Adrenal gland (tissue), 12 donors: ENCODE measurements around the gene OSBPL9. TPM values are rescaled to one million over a fixed set of nuclear protein-coding genes. Genes with fewer than 3 reads are reported as not detected.
"Not testable (repeated sequence)": the region's sequence is repeated elsewhere in the genome, so short reads cannot be mapped to it uniquely, and the experiment has no call there.

Experiments used
- DNase-seq, 7 donors: peaks; one replicate each; pipeline ENCODE4 v3.0.0-alpha.2; 2019 to 2020
- H3K27ac ChIP-seq, 5 donors: fragments of 200-600 bp; sonication (generic) in 4 of 5; 1 replicate in 3 of 5; 2 replicates in 2 of 5; pipeline versions ENCODE4 v1.5.1 to v1.8.0; 2016 to 2020; ENCODE audit warnings: mild to moderate bottlenecking in 1 of 5
- H3K27me3 ChIP-seq: fragments of 200-600 bp; 2 replicates; pipeline ENCODE4 v1.8.0; 2021
- H3K36me3 ChIP-seq, 2 donors: fragments of 200-600 bp; replicated peaks in 1 of 2; 1 replicate in 1 of 2; 2 replicates in 1 of 2; pipeline versions ENCODE4 v1.5.1 to v1.8.0; 2018 to 2022
- H3K4me1 ChIP-seq, 2 donors: fragments of 200-600 bp; replicated peaks in 1 of 2; 1 replicate in 1 of 2; 2 replicates in 1 of 2; pipeline versions ENCODE4 v1.5.1 to v1.8.0; 2018 to 2021
- H3K4me3 ChIP-seq, 4 donors: fragments of 200-600 bp; sonication (generic) in 3 of 4; one replicate each; pipeline ENCODE4 v1.5.1; 2016 to 2018
- H3K9me3 ChIP-seq, 3 donors: fragments of 200-600 bp; sonication (generic) in 1 of 3; replicated peaks in 1 of 3; 1 replicate in 2 of 3; 2 replicates in 1 of 3; pipeline versions ENCODE4 v1.5.1 to v1.8.0; 2016 to 2021
- POLR2A ChIP-seq, 2 donors: fragments of 450-650 bp; IDR thresholded peaks; one replicate each; pipeline ENCODE4 v1.6.1; 2017; ENCODE audit warnings: antibody characterized with exemption in 2 of 2, mild to moderate bottlenecking in 2 of 2, moderate library complexity in 1 of 2
- WGBS, 4 donors: extraction: QIAGEN DNeasy Blood & Tissue Kit in 2 of 4; methylation state at CpG; one replicate each; pipeline versions ENCODE4 v1.1.5 to v1.1.7; 2013 to 2017; 5-methylcytosine and 5-hydroxymethylcytosine counted together
- intact Hi-C, 2 donors: fragments of 100-400 bp; cut with DNase I; formaldehyde crosslinking; loops; one replicate each; pipeline versions ENCODE4 v1.14.1 to v1.15.0; 2022 to 2023
- polyA plus RNA-seq, 3 donors: library from polyadenylated mRNA; stranded (reverse); fragments of 200-250 nt in 2 of 3; fragments of 350-450 nt in 1 of 3; fragmentation: Illumina TruSeq in 1 of 3; extraction: RNeasy Lipid Tissue Mini Kit (QIAGEN cat#74804) in 1 of 3; gene quantifications; one replicate each; pipeline ENCODE4 v1.2.3, GENCODE V29; 2013 to 2014
- total RNA-seq, 9 donors: library from RNA; depleted of rRNA in 4 of 9; stranded (reverse); fragments of >200 nt in 4 of 9; fragments of 120-200 nt in 1 of 9; fragmentation: NEBNext Ultra II Directional in 1 of 9; extraction: Animal tissue kit (Norgen Biotek cat#: 25700) in 1 of 9; gene quantifications; one replicate each; pipeline versions ENCODE4 v1.1.0 to v1.2.4, GENCODE V29; 2013 to 2023
- TF ChIP-seq, protein P1 (sequence below), 6 experiments: fragments of 450-650 bp in 4 of 6; fragments of 200-600 bp in 2 of 6; sonication (generic) in 1 of 6; IDR thresholded peaks; 1 replicate in 5 of 6; 2 replicates in 1 of 6; pipeline versions ENCODE4 v1.5.1 to v1.8.0; 2016 to 2021; ENCODE audit warnings: antibody characterized with exemption in 6 of 6, mild to moderate bottlenecking in 2 of 6, moderate library complexity in 1 of 6
- donor health status: healthy with polysubstance abuse.
- donor health status: Bipolar disorder and iron deficiency.
- donor health status: DM: yes; HTN: yes; CAD: no.
- donor health status: DM: no; HTN: no; CAD: no.
- donor health status: DM: no; HTN: no; CAD: no.
- donor health status: DM: yes; HTN: yes; CAD: no.

Gene OSBPL9
- total and polyA plus RNA-seq, 12 donors: 61.9 to 180 (median 87.3) TPM

DNA sequence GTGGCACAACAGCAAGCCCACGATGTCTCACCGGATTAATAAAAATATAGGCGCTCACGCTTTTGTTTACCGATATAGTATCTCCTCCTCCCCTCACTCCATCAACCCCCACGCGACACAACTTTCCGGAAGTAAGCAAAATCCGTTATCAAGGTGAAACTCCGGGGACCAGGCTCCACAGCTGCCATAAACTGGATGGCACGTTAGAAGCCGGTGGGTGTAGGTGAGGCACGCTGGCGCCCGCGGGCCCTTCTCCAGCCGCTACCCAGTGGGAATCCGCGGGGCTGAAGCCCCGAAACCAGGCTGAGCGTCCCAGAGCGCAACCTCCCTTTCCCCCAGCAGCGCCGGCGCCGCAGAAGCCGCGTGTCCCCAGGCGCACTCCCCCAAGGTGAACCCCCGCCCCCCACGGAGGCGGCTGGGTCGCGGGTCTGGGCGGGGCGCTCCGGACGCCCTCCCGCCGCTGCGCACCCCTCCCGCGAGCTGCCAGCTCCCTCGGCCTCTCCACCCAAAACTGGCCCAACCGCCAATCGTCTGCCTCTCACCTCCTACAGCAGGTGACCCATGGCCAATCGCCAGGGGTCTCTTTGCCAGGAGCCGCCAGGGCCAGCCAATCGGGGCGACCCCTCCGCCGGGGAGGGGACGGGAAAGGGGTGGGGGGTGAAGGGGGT is 112.4 kb downstream of the OSBPL9 start:
- H3K9me3 ChIP-seq: no peaks in the 10 kb centered on the region
- no peaks in the 10 kb centered on the region for H3K27me3 ChIP-seq
- H3K4me3 ChIP-seq: peak overlapping the region; percentile 72 to 86 (median 76)
- TF ChIP-seq, protein P1, sequence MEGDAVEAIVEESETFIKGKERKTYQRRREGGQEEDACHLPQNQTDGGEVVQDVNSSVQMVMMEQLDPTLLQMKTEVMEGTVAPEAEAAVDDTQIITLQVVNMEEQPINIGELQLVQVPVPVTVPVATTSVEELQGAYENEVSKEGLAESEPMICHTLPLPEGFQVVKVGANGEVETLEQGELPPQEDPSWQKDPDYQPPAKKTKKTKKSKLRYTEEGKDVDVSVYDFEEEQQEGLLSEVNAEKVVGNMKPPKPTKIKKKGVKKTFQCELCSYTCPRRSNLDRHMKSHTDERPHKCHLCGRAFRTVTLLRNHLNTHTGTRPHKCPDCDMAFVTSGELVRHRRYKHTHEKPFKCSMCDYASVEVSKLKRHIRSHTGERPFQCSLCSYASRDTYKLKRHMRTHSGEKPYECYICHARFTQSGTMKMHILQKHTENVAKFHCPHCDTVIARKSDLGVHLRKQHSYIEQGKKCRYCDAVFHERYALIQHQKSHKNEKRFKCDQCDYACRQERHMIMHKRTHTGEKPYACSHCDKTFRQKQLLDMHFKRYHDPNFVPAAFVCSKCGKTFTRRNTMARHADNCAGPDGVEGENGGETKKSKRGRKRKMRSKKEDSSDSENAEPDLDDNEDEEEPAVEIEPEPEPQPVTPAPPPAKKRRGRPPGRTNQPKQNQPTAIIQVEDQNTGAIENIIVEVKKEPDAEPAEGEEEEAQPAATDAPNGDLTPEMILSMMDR (IDR thresholded peaks at IDR 0.05): no peak
- TF ChIP-seq POLR2A (IDR thresholded peaks at IDR 0.05): peak in 1 of 2 donors; percentile 77
- DNase-seq: peak; percentile 93 to 98 (median 97)
- H3K4me1 ChIP-seq: peaks cover 14 to 40% of the 10 kb centered on the region in 2 donors
- peak overlapping the region; percentile 9 to 90 (median 77) for H3K27ac ChIP-seq
- H3K36me3 ChIP-seq: no peaks in the 10 kb centered on the region
- WGBS, 4 donors: 0 to 2% (median 1%) methylated on average over 12 to 53 of the region's 53 CpGs
- intact Hi-C loops: no loop called here

DNA sequence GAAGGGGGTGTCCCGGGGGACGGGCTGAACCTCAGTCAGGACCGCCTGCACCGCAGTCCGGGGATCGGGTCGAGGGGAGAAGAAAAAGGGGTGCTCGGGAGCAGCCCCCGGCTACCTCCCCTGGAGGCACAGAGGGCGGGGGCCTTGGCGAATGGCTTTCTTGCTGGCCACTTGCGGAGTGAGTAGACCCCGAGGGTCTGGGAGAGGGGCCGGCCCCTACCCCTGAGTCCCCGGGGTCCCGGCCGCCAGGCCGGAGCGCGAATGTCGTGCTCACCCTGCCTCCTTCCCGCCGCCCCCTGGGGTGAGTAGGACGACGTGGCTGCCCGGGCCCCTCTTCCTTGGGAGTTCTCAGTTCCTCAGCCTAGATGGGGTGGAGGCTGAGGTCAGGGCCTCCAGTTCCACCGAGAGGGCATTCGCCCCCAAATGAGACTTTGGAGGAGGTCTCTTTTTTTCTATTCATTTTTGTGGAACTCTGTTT is 113.0 kb downstream of the OSBPL9 start:
- Histone ChIP-seq H3K27ac (peak overlapping the region; percentile 9 to 90 (median 77)), H3K9me3 (no peaks in the 10 kb centered on the region), H3K27me3 (no peaks in the 10 kb centered on the region), H3K36me3 (no peaks in the 10 kb centered on the region), H3K4me1 (peaks cover 20 to 46% of the 10 kb centered on the region in 2 donors), H3K4me3 (peak overlapping the region in 3 of 4 donors; percentile 72 to 86 (median 79))
- DNase-seq: no peak
- 0 to 2% (median 1%) methylated on average over 14 to 28 of the region's 28 CpGs for WGBS, 4 donors
- TF ChIP-seq, protein P1 (IDR thresholded peaks at IDR 0.05): peak in 1 of 6 experiments; percentile 4
- TF ChIP-seq POLR2A (IDR thresholded peaks at IDR 0.05): no peak
- intact Hi-C loops: no loop called here

GRCh38 chr1:51731998-51732397 is 115.1 kb downstream of the OSBPL9 start:
- Histone ChIP-seq H3K9me3 (no peaks in the 10 kb centered on the region), H3K4me1 (peaks cover 22 to 61% of the 10 kb centered on the region in 2 donors), H3K36me3 (no peaks in the 10 kb centered on the region), H3K27me3 (no peaks in the 10 kb centered on the region), H3K4me3 (no peak overlapping the region), H3K27ac (peak overlapping the region in 1 of 5 donors; percentile 51)
- intact Hi-C loops: no loop called here
- WGBS, 4 donors: 88 to 94% (median 93%) methylated on average over 4 of the region's 4 CpGs
- TF ChIP-seq, protein P1 (IDR thresholded peaks at IDR 0.05): no peak
- no peak for TF ChIP-seq POLR2A (IDR thresholded peaks at IDR 0.05)
- DNase-seq: no peak

- DNase-seq: no peak
- Histone ChIP-seq H3K27ac (peak overlapping the region in 4 of 5 donors; percentile 22 to 51 (median 40)), H3K4me3 (no peak overlapping the region), H3K9me3 (no peaks in the 10 kb centered on the region), H3K4me1 (peaks cover 22 to 67% of the 10 kb centered on the region in 2 donors), H3K27me3 (no peaks in the 10 kb centered on the region), H3K36me3 (no peaks in the 10 kb centered on the region)
- intact Hi-C loops: no loop called here
- WGBS, 4 donors: 90 to 95% (median 92%) methylated on average over 4 of the region's 4 CpGs
- TF ChIP-seq, protein P1 (IDR thresholded peaks at IDR 0.05): no peak
- no peak for TF ChIP-seq POLR2A (IDR thresholded peaks at IDR 0.05)
Observed at GRCh38 chr1:51732701-51733425, 116.0 kb downstream of the OSBPL9 start.

GRCh38 chr1:51733426-51733774 is 116.5 kb downstream of the OSBPL9 start:
- 69 to 82% (median 72%) methylated on average over 7 of the region's 7 CpGs for WGBS, 4 donors
- intact Hi-C loops, H3K36me3 ChIP-seq, H3K27me3 ChIP-seq, H3K9me3 ChIP-seq, DNase-seq, H3K4me3 ChIP-seq: not testable (repeated sequence)
- Histone ChIP-seq H3K4me1 (peaks cover 23 to 71% of the 10 kb centered on the region in 2 donors), H3K27ac (peak overlapping the region in 4 of 5 donors; percentile 22 to 51 (median 40))
